Hippocampal formation (tissue), 2 donors: ENCODE data around the gene PRKCE.
A peak's percentile ranks its signal among the peaks of the same experiment; 100 is the strongest.

Experiments
- DNase-seq, 2 donors: peaks; one replicate each; lab custom pipeline; 2025; lab: John Stamatoyannopoulos, UW

Gene PRKCE

GRCh38 chr2:45631955-45632354 is 19.5 kb upstream of the PRKCE start:
- no peak for DNase-seq

- DNase-seq: no peak
Observed at GRCh38 chr2:45634223-45634622, 17.3 kb upstream of the PRKCE start.

GRCh38 chr2:45636008-45636407 is 15.5 kb upstream of the PRKCE start:
- DNase-seq: no peak

DNA sequence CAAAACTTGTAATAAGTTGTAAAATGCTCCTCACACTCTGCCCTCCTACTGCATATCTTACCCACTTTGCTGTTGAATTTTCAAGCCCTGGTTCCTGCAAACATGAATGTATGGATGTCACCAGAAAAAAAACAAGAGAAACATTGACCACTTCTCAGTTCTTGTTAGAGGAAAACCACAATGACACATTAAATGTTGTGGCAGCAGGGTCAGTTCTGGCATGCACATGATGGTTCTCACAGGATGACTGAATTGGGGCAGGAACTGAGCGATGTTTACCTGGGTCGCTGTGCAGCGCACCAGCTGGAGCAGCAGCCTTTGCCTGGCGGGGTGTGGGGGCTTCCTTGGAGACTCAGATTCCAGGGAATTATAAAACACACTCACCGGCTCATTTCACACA is 14.0 kb upstream of the PRKCE start:
- DNase-seq: no peak

- no peak for DNase-seq
Observed at GRCh38 chr2:45640576-45640975, 10.9 kb upstream of the PRKCE start.

DNA sequence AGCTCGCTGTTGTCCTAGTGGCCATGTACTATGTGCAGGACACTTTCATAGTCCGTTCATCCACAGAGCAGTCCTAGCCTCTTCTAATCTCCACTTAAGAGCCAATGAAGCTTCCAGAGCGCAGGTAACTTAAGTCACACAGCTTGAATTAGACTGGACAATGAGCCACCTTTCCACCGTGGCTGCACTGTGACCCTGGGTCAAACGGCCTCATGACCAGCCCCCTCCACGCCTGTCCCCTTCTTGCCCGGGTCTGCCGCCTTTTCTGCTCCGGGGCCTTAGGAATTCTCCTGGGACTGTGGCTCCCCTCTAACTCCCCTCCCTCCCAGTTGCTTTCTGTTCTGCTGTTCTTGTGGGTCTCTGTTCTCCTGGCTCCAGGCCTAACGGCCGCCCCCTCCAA is 8.4 kb upstream of the PRKCE start:
- no peak for DNase-seq

DNA sequence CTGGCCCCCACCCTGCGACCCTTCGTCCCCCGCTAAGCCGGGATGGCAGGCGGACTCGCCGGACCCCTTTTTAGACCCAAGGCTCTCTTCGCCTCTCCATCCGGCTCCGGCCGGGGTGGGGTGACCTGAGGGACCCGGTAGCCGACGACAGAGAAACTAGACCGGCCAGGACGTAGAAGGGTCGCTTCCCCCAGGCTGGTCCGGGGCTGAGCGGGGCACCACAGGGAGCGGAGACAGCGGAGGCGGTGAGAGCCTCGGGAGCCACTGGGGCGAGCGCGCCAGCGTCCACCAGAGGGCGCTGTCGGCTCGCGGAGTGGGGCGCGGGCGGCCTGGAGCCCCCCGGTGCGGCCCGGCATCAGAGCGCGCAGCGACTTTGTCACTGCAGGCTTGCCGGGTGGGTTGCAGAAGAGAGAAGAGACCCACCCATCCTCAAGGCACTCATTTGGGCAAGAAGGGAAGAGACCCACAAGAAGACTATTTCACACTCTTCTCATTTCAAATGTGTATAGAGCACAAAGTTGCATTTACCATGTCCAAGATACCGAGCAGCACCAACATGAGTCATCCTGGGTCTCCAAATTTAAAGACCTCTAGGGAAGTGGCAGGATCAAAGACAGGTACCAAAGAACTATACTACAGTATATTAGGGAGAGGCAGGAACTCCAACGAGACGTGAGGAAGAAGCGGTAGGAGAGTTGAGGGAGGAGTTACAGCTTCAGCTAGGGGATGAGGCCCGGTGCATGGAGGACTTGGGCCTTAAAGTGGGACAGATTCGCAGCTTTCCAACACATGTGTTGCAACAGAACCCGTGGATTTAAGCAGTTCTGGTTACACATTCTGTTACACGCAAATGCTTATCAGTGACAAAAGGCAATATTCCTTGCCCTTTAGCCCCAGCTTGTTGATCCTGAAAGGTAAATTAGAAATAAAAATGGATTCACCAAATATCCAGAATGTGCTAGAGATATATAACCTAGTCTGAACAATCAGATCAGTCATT is 7.6 kb upstream of the PRKCE start:
- DNase-seq: peak; percentile 22 to 27

- no peak for DNase-seq
Observed at GRCh38 chr2:45646289-45646688, 5.2 kb upstream of the PRKCE start.

DNA sequence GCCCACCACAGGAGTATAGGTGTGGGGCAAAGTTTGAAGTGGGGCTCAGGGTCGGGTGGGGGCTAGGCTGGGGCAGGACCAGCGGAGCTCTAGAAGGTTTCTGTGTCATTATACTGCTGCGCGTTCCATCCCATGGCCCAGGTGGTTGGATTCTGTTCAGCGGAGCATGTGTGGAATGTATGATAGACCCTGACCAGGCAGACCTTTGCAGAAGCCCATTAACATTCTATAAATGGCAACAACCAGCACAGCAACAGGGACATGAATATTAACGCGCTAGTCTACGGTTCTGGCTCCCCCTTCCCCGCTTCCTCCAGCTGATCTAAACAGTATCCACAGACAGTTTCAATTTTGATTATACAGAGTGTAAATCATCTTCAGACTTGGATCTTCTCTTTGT is 4.1 kb upstream of the PRKCE start:
- no peak for DNase-seq

GRCh38 chr2:45647986-45648520 is 3.4 kb upstream of the PRKCE start:
- no peak for DNase-seq

DNA sequence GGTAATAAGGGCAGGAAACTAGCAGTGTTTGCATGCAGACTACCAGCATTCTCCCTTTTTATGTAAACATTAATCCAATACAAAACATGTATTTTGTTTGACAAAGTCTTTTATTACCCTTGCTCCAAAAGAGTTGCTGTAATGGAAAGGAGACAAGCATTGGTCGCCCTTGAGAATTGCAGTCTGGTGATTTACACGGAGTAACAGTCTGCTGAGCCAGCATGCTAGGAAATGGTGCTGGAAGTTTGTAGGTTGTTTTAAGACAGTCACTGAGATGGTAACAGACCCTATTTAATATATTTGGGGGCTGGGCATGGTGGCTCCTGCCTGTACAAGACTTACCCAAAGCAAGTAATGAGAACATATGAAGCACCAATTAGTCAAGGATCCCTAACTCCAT is 2.8 kb upstream of the PRKCE start:
- no peak for DNase-seq

GRCh38 chr2:45649462-45649857 is 2.0 kb upstream of the PRKCE start:
- no peak for DNase-seq

DNA sequence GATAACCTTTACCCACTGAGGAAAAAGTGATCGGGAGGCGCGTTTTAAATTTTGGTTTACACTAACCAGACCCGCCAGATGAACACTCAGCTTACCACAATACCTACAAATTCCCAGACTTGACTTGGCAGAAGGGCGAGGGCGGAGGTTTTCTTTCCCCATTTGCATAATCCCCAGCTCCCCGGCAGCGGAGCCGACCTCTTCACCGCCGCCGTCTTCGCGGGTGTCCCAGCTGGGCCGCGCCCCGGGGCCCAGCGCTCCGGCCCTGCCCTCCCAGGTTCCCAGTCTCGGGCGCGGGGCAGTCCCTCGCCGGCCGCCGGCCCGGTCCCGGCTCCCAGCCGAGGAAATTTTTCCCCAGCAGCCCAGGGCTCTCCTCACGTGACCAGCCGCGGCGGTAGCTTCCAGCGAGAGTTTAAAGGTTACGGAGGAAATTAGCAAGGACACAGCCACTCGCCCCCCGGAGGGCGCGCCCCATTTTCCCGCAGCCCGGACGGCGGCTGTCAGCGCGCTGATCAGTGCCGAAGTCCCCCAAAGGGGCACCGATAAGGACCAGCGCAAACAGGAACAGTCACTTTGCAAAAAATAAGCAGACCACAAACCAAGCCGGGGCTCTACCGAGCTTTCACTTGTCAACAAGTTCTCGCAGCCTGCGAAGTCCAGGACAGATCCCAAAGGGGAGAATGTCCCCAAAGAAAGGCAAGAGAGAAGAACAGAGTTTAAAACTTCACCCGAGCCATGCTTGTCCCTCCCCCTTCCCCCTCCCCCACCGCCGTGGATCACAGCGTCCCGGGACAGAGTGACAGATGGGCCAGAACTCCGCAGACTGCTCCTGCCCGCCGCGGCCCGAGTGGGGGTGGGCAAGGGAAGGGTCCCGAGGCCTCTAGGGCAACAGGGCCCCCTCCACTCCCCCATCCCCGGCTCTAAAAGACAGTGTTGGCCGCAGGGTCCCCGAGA is 1.3 kb upstream of the PRKCE start:
- peak; percentile 58 to 71 for DNase-seq

- DNase-seq: peak; percentile 89 to 91
Observed at GRCh38 chr2:45650851-45651414, 542 bp upstream of the PRKCE start.

- no peak for DNase-seq
Observed at GRCh38 chr2:45652090-45653031, 886 bp downstream of the PRKCE start.

- no peak for DNase-seq
Observed at GRCh38 chr2:45653122-45653913, 1.8 kb downstream of the PRKCE start.

- DNase-seq: no peak
Observed at GRCh38 chr2:45654250-45654649, 2.8 kb downstream of the PRKCE start.

GRCh38 chr2:45661828-45662227 is 10.4 kb downstream of the PRKCE start:
- no peak for DNase-seq

- no peak for DNase-seq
Observed at GRCh38 chr2:45664635-45665261, 13.3 kb downstream of the PRKCE start.

GRCh38 chr2:45668509-45668908 is 17.0 kb downstream of the PRKCE start:
- DNase-seq: no peak
